Lung microvascular endothelial cell (primary cell): Measurements from ENCODE around the gene SRGAP3. TPM values are rescaled to one million over a fixed set of nuclear protein-coding genes. Genes with fewer than 3 reads are reported as not detected.

Source experiments
- DNase-seq, 2 donors: peaks; one replicate each; pipeline versions ENCODE4 v3.0.0 to v3.0.0-alpha.2; 2010; ENCODE audit warnings: low read depth in 2 of 2
- total RNA-seq: library from RNA; depleted of rRNA; stranded (reverse); fragments of >200 nt; gene quantifications from 2 replicates; pipeline ENCODE4 v1.2.1, GENCODE V29; 2014

Gene SRGAP3
- total RNA-seq, 1 donor from 2014 or later = 8.3 TPM

DNA sequence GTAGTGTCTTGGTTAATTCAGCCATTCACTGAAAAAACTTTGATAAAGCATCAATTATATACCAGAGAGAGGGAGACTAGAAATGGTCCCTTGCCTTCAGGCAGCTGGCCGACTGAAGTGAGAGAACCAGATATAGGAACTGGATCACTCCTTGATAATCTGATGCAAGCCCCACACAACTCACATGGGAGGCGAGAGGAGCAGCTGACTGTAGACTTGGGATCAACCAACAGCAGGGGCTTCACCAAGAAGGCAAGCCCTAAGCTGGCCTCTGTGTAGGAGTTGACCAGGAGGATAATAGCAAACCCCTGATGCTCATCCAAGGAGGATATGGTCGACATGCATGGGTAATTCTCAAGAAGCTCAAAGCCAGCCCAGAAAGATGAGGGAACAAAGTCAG lies 133.1 kb downstream of the SRGAP3 start:
- no peak for DNase-seq

DNA sequence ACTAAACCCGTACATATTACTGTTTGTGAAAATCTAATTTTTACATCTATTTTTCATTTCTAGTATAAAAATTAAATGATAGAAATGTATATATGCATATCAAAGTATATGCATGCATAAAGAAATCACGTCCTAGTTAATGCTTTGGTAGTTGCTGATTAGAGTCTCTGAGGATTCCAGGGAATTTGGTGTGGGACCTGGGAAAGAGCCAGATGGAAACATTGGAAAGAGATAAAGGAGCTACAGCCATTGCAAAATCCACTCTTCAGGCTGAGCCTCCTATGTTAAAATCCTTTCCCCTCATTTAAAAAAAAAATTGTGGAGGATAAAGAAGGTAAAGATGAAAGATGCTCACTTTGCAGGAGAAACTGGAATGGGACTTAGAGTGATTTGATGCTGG lies 134.1 kb downstream of the SRGAP3 start:
- no peak for DNase-seq

DNA sequence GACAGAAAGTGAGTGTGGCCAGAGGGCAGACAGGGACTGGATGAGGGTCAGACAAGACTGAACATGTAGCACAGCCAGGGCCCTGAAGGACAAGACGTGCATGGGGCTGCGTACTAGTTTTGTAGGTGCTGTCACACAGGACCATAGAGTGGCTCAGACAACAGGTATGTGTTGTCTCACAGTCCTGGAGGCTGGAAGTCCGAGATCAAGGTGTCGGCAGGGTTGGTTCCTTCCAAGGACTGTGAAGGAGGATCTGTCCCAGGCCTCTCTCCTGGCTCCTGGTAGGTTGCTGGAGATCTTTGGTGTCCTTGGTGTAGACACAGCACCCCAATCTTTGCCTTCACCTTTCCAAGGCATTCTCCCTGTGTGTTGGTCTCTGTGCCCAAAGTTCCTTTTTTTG lies 136.4 kb downstream of the SRGAP3 start:
- no peak for DNase-seq

DNA sequence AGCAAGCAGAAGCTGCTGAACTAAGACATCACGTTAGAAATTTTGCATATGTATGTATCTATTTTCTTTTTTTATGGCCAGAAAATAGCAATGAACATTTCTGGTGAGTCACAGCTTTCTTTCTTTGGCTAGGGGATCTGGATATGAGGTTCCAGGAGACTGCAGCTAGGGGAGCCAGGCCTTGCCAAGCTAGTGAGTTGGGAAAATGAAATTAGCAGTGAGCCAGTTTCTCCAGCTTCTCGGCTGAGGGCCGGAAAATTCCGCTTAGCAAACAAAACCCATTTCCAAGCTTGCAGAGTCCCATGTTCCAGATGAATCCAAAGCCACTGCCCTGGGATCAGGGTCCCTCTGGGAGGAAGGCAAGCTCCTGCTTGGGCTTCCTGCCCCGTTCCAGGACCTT lies 137.6 kb downstream of the SRGAP3 start:
- DNase-seq = peak in 1 of 2 donors; percentile 18

DNA sequence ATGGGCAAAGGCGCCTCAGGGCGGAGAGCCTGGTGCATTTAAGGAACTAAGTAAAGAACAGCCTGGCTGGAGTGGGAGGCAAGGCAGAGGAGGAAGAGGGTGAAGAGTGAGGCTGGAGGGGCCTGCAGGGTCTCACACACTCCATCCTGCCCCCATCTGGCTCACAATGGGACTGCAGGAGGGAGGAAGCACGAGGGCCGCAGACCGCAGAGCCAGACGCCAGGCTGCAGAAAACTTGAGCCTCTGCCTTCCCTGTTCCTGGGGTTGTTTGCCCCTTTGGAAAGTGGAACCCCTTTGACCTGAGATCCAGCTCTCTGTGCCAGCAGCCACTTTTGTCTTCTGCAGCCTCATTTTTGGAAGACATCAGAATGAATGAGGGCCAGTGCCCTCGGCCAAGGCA lies 138.0 kb downstream of the SRGAP3 start:
- no peak for DNase-seq

DNA sequence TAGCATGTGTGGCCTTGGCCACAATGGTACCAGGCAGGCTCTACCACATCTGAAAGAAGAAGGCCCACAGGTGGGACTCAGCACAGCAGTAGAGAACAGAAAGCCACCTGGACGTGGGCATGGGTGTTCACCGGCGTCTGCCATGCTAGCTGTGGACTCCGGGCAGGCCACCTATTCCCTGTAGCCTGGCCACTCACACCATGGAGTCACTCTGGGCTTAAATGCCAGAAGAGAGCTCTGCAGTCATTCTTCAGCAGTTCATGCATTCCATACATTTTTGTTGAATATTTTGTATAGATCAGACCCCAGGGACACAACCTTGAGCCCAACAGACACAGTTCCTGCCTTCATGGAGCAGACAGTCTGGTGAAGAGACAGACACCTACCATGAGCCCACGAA lies 138.6 kb downstream of the SRGAP3 start:
- DNase-seq = no peak

DNA sequence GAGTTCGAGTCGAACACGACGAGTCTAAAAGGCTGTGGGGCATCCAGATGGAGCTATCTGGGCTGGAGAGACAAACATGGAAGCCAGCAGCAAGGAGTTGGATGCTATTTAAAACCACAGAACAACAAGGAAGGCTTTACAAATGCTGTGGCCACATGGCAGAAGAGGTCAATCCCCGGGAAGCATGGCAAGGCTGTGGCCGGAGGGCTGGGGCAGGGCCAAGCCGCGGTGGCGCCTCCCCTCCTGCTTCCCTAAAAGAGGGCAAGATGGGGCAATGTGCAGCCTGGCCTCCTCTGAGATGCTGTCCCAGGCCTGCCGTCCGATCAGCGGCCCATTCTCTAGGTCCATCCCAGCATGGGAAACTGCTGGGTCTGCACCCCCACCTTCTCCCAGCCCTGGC lies 139.1 kb downstream of the SRGAP3 start:
- DNase-seq = no peak

DNA sequence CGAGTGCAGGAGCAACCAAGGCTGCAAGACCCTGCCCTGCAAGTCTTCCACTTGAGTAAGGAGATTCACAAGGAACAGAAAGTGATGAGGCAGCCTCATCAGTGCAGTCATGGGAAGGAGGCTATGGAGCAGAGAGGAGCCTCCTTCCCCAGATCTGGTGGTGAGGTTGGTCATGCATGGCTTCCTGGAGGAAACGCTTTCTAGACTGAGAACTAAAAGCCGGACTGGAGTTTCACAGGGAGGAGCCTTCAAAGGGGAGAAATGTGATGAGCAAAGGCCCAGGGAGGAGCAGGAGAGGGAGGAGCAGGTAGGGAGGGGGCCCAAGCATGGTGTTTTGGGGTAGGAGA lies 139.9 kb downstream of the SRGAP3 start:
- DNase-seq = no peak

DNA sequence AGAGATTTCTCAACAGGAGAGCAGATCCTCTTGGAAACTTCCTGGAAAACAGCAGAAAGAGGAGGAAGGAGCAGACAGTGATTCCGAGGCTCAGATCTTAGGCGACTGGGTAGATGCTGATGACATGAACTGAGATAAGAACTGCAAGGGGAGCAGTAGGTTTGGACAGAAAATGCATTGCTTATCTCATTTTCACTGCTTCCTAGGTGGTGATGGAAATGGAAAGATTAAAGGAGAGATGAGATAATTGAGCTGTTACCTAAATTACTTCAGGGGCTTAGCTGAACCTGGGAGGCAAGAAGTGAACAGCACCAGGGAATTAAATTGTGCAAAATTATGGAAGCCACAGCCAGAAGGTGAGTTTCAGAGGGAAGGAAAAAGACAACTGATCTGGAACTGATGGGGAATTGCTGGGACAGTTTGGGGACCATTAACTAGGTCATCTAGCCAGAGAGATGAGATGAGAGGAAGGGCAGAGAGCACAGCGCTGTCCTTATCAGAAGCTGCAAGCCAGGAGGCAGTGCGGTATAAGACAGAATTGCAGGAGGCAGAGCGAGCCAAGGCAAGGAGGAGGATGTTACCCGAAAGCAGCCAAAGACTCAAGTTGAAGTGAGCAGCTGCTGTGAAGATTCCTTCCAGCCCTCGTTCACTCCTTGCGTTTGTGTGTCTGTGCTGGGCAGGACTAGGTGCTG lies 140.4 kb downstream of the SRGAP3 start:
- DNase-seq = no peak

DNA sequence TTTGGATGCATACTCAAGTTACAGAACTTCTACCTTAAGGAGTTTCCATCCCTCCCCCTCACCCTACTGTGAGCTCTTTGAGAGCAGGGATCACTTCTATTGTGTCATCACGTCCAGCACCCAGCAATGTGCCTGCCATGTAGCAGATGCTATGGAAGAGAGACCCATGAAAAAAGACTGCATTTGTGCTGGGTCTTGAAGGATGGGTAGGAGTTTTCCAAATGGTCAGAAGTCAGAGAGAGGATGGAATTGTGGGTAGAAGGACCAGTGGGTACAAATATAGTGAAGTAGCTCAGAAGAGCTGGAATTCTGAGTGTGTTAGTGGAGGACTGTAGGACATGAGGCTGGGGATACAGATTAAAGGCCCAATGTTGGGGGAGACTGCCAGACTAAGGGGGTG lies 141.7 kb downstream of the SRGAP3 start:
- no peak for DNase-seq

DNA sequence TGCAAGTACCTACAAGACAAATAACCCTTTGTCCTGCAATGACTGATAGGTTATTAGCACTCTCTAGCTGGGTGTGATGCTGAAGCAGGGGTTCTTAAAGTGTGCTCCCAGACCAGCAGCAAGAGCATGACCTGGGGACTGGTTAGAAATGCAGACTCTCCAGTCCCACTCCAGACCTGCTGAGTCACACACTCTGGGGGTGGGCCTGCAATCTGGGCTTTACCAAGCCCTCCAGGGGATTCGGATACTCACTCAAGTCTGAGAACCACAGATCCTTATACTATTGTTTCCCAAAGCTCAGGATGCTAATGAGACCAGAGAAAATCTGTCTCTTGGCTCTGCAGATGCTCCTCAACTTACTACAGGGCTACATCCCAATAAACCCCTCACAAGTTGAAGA lies 144.0 kb downstream of the SRGAP3 start:
- no peak for DNase-seq

DNA sequence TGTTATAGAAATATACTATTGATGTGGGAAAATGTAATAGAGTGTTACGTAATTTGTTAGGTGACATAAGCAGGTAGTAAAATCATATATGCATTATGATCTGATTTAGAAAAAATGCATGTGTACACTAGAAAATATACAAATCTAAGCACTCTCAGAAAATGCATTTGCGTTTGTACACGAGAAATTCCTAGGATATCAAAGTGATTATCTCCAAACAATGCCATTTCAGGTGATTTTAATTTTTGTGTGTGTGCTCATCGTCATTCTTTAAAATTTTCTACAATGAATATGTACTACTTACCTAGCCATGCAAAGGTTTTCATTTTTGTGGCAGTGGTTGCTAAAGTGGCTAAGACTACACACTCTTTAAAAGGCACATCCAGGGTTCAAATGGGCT lies 145.3 kb downstream of the SRGAP3 start:
- no peak for DNase-seq

DNA sequence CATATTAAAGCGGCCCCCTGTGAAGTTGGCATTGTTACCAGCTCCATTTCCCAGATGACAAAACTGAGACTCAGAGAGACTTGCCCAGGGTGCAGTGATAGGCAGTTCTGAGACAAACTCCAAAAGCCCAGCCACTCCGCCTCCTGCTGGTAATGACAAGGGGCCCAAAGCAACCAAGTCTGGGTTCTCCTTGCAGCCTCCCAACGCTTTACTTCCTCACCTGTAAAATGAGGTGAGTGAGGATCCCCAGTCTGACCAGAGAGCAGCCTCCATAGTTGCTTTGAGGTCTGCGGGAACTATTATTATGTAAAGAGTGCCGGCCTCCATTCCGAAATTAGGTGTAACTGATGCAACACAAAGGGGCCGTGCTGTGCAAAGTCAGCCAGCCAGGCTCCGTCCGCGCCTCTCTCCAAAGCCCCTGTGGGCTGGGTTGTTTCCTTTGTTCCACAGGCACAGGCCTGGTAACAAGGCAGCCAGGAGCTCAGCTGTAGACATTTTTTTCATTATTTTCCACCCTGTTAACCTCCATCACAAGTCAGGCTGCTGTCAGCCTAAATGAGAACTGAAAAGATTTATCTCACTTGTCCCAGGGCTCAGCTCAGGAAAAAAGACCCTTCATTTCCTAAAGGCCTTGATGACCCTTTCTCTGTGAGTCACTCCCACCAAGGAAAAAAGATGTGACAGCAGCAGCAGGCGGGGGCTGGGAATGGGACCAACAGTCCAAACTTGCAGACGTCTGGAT lies 147.0 kb downstream of the SRGAP3 start:
- no peak for DNase-seq

DNA sequence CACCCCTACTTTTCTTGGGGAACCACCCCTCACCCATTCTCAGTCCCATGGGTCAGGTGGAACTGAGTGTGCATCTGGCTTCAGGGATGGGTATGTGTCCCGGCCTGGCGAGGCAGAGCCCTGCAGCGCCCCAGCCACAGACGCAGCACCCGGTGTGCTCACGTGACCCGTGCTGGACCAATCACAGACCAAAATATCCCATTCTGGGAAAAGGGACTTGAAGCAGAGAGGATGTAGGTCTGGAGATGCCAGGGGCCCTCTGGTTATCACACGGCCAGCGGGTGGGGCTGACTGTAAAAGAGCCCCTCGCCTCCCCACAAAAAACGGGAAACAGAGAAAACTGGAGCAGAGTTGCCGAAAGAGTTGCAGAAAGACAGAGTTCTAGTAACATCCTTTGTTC lies 148.2 kb downstream of the SRGAP3 start:
- peak in 1 of 2 donors; percentile 17 for DNase-seq

DNA sequence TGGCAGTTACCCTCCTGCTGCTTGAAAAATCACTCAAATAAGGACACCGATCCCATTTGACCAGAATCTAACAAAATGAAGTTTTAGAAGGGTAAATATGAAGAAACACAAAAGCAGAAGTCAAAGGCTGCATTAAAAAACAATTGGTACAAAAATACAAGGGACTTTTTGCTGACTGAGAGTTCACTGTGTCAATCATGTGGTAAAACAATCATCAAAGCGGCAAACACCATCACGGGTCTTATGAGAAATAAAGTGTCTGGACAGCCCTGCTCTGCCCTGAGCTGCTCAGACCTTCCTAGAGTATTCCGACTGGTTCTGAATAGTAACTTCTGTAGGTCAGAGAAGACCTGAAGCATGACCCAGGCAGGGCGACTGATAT lies 148.9 kb downstream of the SRGAP3 start:
- no peak for DNase-seq

DNA sequence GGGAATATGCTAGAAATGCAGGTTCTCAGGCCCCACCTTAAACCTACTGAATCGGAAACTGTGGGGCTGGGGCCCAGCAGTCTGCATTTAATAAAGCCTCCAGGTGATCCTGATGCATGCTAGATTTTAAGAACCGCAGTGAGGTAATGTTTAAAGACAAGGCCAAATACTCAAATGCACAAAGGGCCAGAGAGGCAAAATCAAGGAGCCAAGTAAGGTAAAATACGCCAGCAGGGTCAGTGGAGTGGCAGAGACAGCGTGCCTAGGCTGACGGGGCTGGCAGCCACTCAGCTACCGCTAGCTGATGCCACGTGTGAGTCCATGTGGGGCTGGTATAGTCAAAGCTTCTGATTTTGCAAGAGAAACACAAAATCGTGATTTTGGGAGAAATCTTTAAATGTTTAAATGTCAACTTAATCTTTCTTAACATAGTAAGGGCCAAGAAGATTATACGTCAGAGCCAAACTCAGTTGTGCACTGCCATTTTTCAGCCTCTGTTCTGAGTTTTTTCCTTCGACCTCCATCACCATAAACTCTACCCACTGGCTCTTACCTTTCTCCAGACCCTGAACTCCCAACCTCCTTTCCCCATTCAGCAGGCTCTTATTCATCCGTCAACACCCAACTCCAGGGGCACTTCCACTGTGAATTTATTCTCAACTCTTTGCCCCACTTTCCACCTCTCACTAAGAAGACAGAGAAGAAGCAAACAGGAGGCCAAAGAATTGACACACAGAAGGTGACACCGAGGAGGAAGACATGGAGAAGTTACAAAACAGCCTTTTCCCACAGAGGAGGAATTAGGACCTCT lies 149.5 kb downstream of the SRGAP3 start:
- no peak for DNase-seq

DNA sequence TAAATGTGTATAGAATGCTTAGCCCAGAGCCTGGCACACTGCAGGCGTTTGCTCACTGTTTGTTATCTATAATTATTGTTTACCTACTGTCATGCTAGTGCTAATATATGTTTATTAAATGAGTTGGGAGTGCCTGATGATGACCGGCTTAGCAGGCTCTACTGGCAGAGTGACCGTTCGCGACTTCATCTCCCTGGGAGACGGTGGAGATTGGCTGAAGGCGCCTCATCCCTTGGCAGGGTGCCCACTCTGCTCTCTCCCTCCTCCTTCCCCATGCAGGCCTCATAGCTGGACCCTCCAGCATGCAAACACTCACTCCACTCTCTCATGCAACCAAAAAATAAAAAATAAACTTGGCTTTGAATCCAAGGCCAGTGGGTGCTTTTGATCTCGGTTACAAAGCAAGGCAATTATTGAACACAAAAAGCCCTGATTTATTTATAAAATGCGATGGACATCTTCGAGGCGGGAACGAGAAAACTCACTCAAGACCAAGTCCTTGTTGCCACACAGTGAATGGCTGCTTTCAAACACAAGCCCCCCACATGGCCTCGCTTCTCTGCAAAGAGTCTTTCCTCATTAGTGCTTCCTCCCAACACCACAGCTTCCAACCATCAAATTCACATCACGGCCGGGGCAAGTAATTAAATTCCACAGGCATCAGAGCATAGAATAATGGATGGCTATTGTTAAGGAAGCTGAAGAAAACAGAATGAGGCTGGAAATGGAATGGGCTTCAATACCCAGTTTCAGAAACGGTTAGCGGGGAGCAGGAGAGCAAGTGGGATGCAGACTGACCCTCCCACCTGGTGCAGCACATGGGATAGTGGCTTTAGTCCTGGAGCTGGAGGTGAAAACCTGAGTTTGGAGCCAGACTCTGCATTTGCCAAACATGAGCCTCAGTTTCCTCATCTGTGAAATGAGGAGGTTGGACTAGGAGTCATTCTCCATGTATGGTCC lies 150.4 kb downstream of the SRGAP3 start:
- no peak for DNase-seq

DNA sequence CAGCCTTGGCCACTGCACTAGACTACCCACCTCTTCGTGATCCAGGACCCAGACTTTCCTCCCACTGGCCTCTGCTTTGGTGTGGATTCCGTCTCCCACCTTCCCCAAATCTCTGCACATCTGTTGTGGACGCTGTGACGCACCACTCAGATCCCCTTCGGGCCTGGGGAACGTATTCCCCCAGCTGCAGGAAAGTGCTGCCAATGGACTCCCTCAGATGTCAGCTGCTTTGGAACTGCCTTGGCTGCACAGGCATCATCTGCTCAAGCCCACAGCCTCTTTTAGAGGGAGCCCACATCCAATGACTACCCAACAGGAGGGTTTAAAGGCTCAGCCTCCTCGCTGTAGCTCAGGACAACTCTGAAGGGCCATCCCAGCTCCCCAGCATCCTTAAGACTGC lies 152.0 kb downstream of the SRGAP3 start:
- DNase-seq = no peak

DNA sequence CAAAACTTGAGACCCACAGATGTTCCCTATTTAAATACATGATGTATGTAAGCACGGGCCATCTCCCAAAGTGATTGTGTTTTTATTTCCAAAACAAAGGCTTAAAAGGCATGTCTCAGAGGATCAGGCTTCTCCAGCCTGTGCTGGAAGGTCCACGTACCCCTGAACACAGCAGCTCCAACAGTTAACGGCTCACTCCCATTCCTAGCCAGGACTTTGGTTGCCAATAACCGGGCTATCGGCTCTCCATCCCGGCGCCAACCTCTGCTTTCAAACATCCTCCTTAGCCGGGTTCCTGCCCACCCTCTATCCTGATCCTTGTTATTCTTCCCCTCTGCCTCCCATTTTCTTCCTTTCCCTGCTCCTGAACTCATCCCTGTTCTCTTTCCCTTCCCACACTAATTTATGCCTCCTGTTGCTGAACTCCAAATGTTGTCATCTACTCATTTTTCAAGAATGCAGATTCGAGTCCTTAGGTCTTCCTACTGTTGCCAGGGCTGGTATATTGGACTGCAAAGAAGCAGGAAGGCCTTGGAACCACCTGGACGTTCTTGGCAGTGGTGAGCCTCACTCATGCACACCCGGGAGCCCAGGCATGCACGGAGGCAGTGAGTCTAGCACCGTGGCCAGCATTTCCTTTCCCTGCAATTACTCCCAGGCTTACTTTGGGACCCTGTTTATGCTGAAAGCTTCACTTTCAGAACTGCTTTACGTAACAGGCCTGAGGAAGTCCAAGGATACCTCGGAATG lies 157.8 kb downstream of the SRGAP3 start:
- no peak for DNase-seq

DNA sequence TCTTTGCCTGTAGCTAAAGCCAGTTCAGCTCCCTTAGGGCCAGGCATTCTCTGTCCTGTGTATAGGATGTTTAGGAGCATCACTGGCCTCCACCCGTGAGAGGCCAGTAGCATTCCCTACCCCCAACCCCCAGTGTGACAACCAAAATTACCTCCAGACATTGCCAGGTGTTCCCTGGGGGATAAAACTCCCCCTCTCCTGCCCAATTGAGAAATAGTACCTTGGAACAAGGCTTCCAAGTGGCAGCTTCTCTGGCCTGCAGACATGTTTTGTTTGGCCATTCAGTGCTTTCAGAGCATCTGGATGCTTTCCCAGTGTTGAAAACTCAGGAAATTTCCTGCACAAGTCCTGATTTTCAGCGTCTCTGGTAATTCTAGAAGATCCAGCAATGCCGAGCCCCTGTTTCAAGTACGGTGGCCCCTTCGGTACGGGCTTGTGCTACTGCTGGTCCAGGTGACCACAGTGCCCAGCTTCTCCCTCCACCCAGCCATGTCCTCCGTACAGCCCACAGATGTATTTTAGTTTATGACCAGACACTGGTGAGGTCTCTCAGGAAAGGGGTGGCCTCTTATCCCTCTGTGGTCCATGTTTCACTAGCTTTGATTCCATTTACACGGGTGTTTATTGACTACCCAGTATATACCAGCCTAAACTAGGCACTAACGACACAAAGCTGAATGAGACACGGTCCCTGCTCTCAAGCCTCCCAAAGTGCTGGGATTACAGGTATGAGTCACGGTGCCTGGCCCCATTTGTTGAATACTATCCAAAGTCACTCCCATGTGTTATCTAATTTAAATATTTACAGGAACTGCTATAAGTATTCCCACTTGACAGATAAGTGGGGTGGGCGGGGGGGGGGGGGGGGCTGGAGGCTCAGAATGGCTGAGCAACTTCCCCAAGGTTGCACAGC lies 160.7 kb downstream of the SRGAP3 start:
- peak in 1 of 2 donors; percentile 55 for DNase-seq
